Neuronal stem cell (in vitro differentiated cells): ENCODE results near the gene BCOR.

ENCODE experiments used
- DNase-seq: peaks from one replicate; pipeline ENCODE4 v3.0.0-alpha.2; 2013; ENCODE audit warnings: low spot score
- H2AFZ ChIP-seq: one replicate; pipeline ENCODE4 v1.6.1; 2013; ENCODE audit warnings: mild to moderate bottlenecking, low read length, inconsistent platforms
- H2AK5ac ChIP-seq: 2 replicates; pipeline ENCODE4 v1.6.1; 2013; ENCODE audit warnings: low read depth, mild to moderate bottlenecking, inconsistent platforms, low read length, moderate library complexity, mixed read lengths
- H2BK120ac ChIP-seq: 2 replicates; pipeline ENCODE4 v1.6.1; 2013; ENCODE audit warnings: low read depth, mild to moderate bottlenecking, inconsistent platforms, low read length, moderate library complexity, mixed read lengths
- H2BK12ac ChIP-seq: one replicate; pipeline ENCODE4 v1.6.1; 2013; ENCODE audit warnings: low read length, inconsistent platforms
- H2BK15ac ChIP-seq: 2 replicates; pipeline ENCODE4 v1.6.1; 2013; ENCODE audit warnings: mild to moderate bottlenecking, low read length, inconsistent platforms, mixed read lengths
- H2BK5ac ChIP-seq: one replicate; pipeline ENCODE4 v1.6.1; 2013; ENCODE audit warnings: inconsistent platforms, mild to moderate bottlenecking, low read length, moderate library complexity
- H3K14ac ChIP-seq: one replicate; pipeline ENCODE4 v1.6.1; 2013; ENCODE audit warnings: low read length, inconsistent platforms
- H3K18ac ChIP-seq: 2 replicates; pipeline ENCODE4 v1.6.1; 2013; ENCODE audit warnings: low read length, inconsistent platforms
- H3K23ac ChIP-seq: 2 replicates; pipeline ENCODE4 v1.6.1; 2013; ENCODE audit warnings: low read depth, mild to moderate bottlenecking, mixed read lengths, low read length, inconsistent platforms; ENCODE audit not compliant: poor library complexity
- H3K27ac ChIP-seq: replicated peaks from 3 replicates; pipeline ENCODE4 v1.5.1; 2013; ENCODE audit warnings: low read length, inconsistent platforms
- H3K27me3 ChIP-seq, 3 experiments: 2 replicates each; pipeline ENCODE4 v1.6.1; 2013; ENCODE audit warnings: low read length in 3 of 3, mild to moderate bottlenecking in 2 of 3, inconsistent platforms in 1 of 3, low read depth in 1 of 3, mixed read lengths in 1 of 3, moderate library complexity in 1 of 3; ENCODE audit not compliant: control insufficient read depth in 3 of 3, insufficient read depth in 3 of 3
- H3K36me3 ChIP-seq, 2 donors: replicated peaks in 1 of 2; 2 replicates each; pipeline ENCODE4 v1.6.1; 2013; ENCODE audit warnings: low read length in 2 of 2; ENCODE audit not compliant: control insufficient read depth in 2 of 2, insufficient read depth in 2 of 2
- H3K4ac ChIP-seq: 2 replicates; pipeline ENCODE4 v1.6.1; 2013; ENCODE audit warnings: inconsistent platforms, mild to moderate bottlenecking, low read length, moderate library complexity
- H3K4me1 ChIP-seq, 2 donors: 1 replicate in 1 of 2; 2 replicates in 1 of 2; pipeline ENCODE4 v1.6.1; 2013; ENCODE audit warnings: low read length in 2 of 2, low read depth in 1 of 2; ENCODE audit not compliant: control insufficient read depth in 2 of 2, insufficient read depth in 1 of 2
- H3K4me2 ChIP-seq: one replicate; pipeline ENCODE4 v1.6.1; 2013; ENCODE audit warnings: mild to moderate bottlenecking, low read length, inconsistent platforms; ENCODE audit not compliant: insufficient read depth, poor library complexity, severe bottlenecking
- H3K4me3 ChIP-seq, 2 donors: 2 replicates each; pipeline ENCODE4 v1.5.1; 2013; ENCODE audit warnings: low read length in 2 of 2, mild to moderate bottlenecking in 2 of 2, inconsistent platforms in 1 of 2, moderate library complexity in 1 of 2
- H3K79me1 ChIP-seq: one replicate; pipeline ENCODE4 v1.6.1; 2013; ENCODE audit warnings: low read depth, mild to moderate bottlenecking, inconsistent platforms, low read length, moderate library complexity
- H3K9ac ChIP-seq: one replicate; pipeline ENCODE4 v1.6.1; 2013; ENCODE audit warnings: mild to moderate bottlenecking, low read depth, low read length, inconsistent platforms; ENCODE audit not compliant: poor library complexity
- H3K9me3 ChIP-seq, 2 donors: replicated peaks in 1 of 2; 2 replicates each; pipeline versions ENCODE3 to v1.6.1; 2013; ENCODE audit warnings: low read length in 2 of 2, mild to moderate bottlenecking in 2 of 2, inconsistent platforms in 1 of 2, low read depth in 1 of 2, mixed read lengths in 1 of 2, moderate library complexity in 1 of 2; ENCODE audit not compliant: control insufficient read depth in 2 of 2, insufficient read depth in 1 of 2
- H4K8ac ChIP-seq: one replicate; pipeline ENCODE4 v1.6.1; 2013; ENCODE audit warnings: low read depth, mild to moderate bottlenecking, inconsistent platforms, low read length, moderate library complexity
- H4K91ac ChIP-seq: one replicate; pipeline ENCODE4 v1.6.1; 2013; ENCODE audit warnings: low read length, low read depth, mild to moderate bottlenecking, inconsistent platforms; ENCODE audit not compliant: poor library complexity
- WGBS, 2 donors: extraction: QIAGEN DNeasy Blood & Tissue Kit; methylation state at CpG; one replicate each; pipeline ENCODE4 v1.1.7; 2013; ENCODE audit warnings: missing lambda C conversion rate in 2 of 2, mixed read lengths in 1 of 2; ENCODE audit not compliant: insufficient read length in 2 of 2, insufficient replicate concordance in 1 of 2; ENCODE audit errors: extremely low coverage in 2 of 2; 5-methylcytosine and 5-hydroxymethylcytosine counted together

BCOR gene

GRCh38 chrX:40081679-40082068, 16.1 kb downstream of the BCOR start:
- no peak overlapping the region for H2AFZ ChIP-seq
- no peak for DNase-seq
- H3K14ac ChIP-seq: no peak overlapping the region
- H3K79me1 ChIP-seq: peaks cover 2% of the 10 kb centered on the region
- no peak overlapping the region for H3K27ac ChIP-seq
- H3K4ac ChIP-seq: no peak overlapping the region
- no peak overlapping the region for H4K91ac ChIP-seq
- peaks cover 20 to 25% of the 10 kb centered on the region in 2 donors for H3K4me1 ChIP-seq
- no peak overlapping the region for H3K4me3 ChIP-seq
- H3K9ac ChIP-seq: no peak overlapping the region
- H2BK120ac ChIP-seq: no peak overlapping the region
- H2BK15ac ChIP-seq: no peak overlapping the region
- no peak overlapping the region for H2BK5ac ChIP-seq
- H3K9me3 ChIP-seq: no peaks in the 10 kb centered on the region
- H4K8ac ChIP-seq: no peak overlapping the region
- no peak overlapping the region for H3K4me2 ChIP-seq
- peaks cover 0 to 14% (median 0%) of the 10 kb centered on the region in 3 experiments for H3K27me3 ChIP-seq
- no peak overlapping the region for H3K23ac ChIP-seq
- no peak overlapping the region for H2BK12ac ChIP-seq
- H3K36me3 ChIP-seq: peaks cover 0 to 42% of the 10 kb centered on the region in 2 donors
- H3K18ac ChIP-seq: no peak overlapping the region
- no CpG with 5 or more reads among the region's 4 CpGs for WGBS, 2 donors
- H2AK5ac ChIP-seq: no peak overlapping the region

- Histone ChIP-seq H4K91ac (no peak overlapping the region), H3K4ac (no peak overlapping the region), H2BK5ac (no peak overlapping the region), H2BK15ac (no peak overlapping the region), H2AFZ (no peak overlapping the region), H3K4me3 (no peak overlapping the region), H3K4me1 (peaks cover 18 to 24% of the 10 kb centered on the region in 2 donors), H4K8ac (no peak overlapping the region), H3K36me3 (peaks cover 0 to 43% of the 10 kb centered on the region in 2 donors), H3K23ac (no peak overlapping the region), H3K27me3 (peaks cover 0 to 14% (median 0%) of the 10 kb centered on the region in 3 experiments), H3K79me1 (peaks cover 2% of the 10 kb centered on the region), H2BK12ac (no peak overlapping the region), H3K18ac (no peak overlapping the region), H3K14ac (no peak overlapping the region), H3K9ac (no peak overlapping the region), H2BK120ac (no peak overlapping the region), H3K27ac (no peak overlapping the region), H2AK5ac (no peak overlapping the region), H3K4me2 (no peak overlapping the region), H3K9me3 (no peaks in the 10 kb centered on the region)
- DNase-seq: no peak
- WGBS, 2 donors: no CpG with 5 or more reads among the region's 16 CpGs
Measured at GRCh38 chrX:40080894-40081678, 16.7 kb downstream of the BCOR start.

- H4K8ac ChIP-seq: no peak overlapping the region
- H3K27me3 ChIP-seq: peaks cover 0 to 3% (median 0%) of the 10 kb centered on the region in 3 experiments
- H2BK12ac ChIP-seq: no peak overlapping the region
- no peak overlapping the region for H3K23ac ChIP-seq
- no peak overlapping the region for H3K4me2 ChIP-seq
- peaks cover 18 to 23% of the 10 kb centered on the region in 2 donors for H3K4me1 ChIP-seq
- no peaks in the 10 kb centered on the region for H3K79me1 ChIP-seq
- no peak overlapping the region for H3K27ac ChIP-seq
- H2BK5ac ChIP-seq: no peak overlapping the region
- no peak overlapping the region for H3K4ac ChIP-seq
- peaks cover 3 to 45% of the 10 kb centered on the region in 2 donors for H3K36me3 ChIP-seq
- H2BK15ac ChIP-seq: no peak overlapping the region
- no peak overlapping the region for H3K14ac ChIP-seq
- no peak overlapping the region for H2BK120ac ChIP-seq
- DNase-seq: no peak
- H2AK5ac ChIP-seq: no peak overlapping the region
- H3K4me3 ChIP-seq: no peak overlapping the region
- WGBS, 2 donors: no CpG with 5 or more reads among the region's 9 CpGs
- no peak overlapping the region for H3K9ac ChIP-seq
- H4K91ac ChIP-seq: no peak overlapping the region
- H3K9me3 ChIP-seq: no peaks in the 10 kb centered on the region
- no peak overlapping the region for H3K18ac ChIP-seq
- H2AFZ ChIP-seq: no peak overlapping the region
Measured at GRCh38 chrX:40079572-40079971, 18.2 kb downstream of the BCOR start.

GRCh38 chrX:40078489-40079227, 19.1 kb downstream of the BCOR start:
- Histone ChIP-seq H3K9me3 (no peaks in the 10 kb centered on the region), H2BK120ac (no peak overlapping the region), H3K18ac (no peak overlapping the region), H2BK5ac (no peak overlapping the region), H2BK15ac (no peak overlapping the region), H3K4ac (no peak overlapping the region), H4K8ac (no peak overlapping the region), H3K14ac (no peak overlapping the region), H4K91ac (no peak overlapping the region), H3K79me1 (no peaks in the 10 kb centered on the region), H3K36me3 (peaks cover 9 to 54% of the 10 kb centered on the region in 2 donors), H2BK12ac (no peak overlapping the region), H3K9ac (no peak overlapping the region), H3K23ac (no peak overlapping the region), H3K27ac (no peak overlapping the region), H3K27me3 (no peaks in the 10 kb centered on the region), H2AFZ (no peak overlapping the region), H3K4me2 (no peak overlapping the region), H3K4me1 (peaks cover 14 to 23% of the 10 kb centered on the region in 2 donors), H3K4me3 (no peak overlapping the region), H2AK5ac (no peak overlapping the region)
- no CpG with 5 or more reads among the region's 24 CpGs for WGBS, 2 donors
- DNase-seq: no peak
